Heart left ventricle (tissue), 16 donors: ENCODE data around the gene ROBO1. TPM values are rescaled to one million over a fixed set of nuclear protein-coding genes. Genes with fewer than 3 reads are reported as not detected.

Experiments
- ATAC-seq, 4 donors: fragments of 200-7000 bp; cut with Tn5 transposase; one replicate each; pipeline ENCODE4 v1.9.1; 2020 to 2022; ENCODE audit warnings: moderate library complexity in 4 of 4, mild to moderate bottlenecking in 3 of 4, moderate number of reproducible peaks in 1 of 4
- DNase-seq, 5 donors: peaks; one replicate each; pipeline ENCODE4 v3.0.0-alpha.2; 2020
- H3K27ac ChIP-seq, 12 donors: fragments of 200-600 bp; sonication (generic) in 4 of 12; one replicate each; pipeline versions ENCODE4 v1.5.0 to v1.8.0; 2016 to 2022; ENCODE audit warnings: mild to moderate bottlenecking in 2 of 12
- H3K27me3 ChIP-seq, 9 donors: fragments of 200-600 bp; sonication (generic) in 2 of 9; one replicate each; pipeline versions ENCODE4 v1.5.1 to v1.8.0; 2016 to 2022; ENCODE audit warnings: mild to moderate bottlenecking in 3 of 9
- H3K36me3 ChIP-seq, 9 donors: fragments of 200-600 bp; sonication (generic) in 2 of 9; one replicate each; pipeline versions ENCODE4 v1.5.0 to v1.8.0; 2018 to 2022; ENCODE audit warnings: mild to moderate bottlenecking in 2 of 9
- H3K4me1 ChIP-seq, 12 donors: fragments of 200-600 bp; sonication (generic) in 4 of 12; one replicate each; pipeline versions ENCODE4 v1.5.0 to v1.8.0; 2016 to 2022; ENCODE audit warnings: mild to moderate bottlenecking in 3 of 12
- H3K4me3 ChIP-seq, 12 donors: fragments of 200-600 bp; sonication (generic) in 4 of 12; one replicate each; pipeline versions ENCODE4 v1.5.0 to v1.8.0; 2017 to 2022; ENCODE audit warnings: mild to moderate bottlenecking in 9 of 12, moderate library complexity in 4 of 12
- H3K9me3 ChIP-seq, 12 donors: fragments of 200-600 bp; sonication (generic) in 4 of 12; one replicate each; pipeline versions ENCODE4 v1.5.0 to v1.8.0; 2016 to 2022; ENCODE audit warnings: mild to moderate bottlenecking in 1 of 12
- CTCF ChIP-seq, 12 donors: fragments of 200-600 bp; sonication (generic) in 4 of 12; IDR thresholded peaks; one replicate each; pipeline versions ENCODE4 v1.5.0 to v1.8.0; 2018 to 2022; ENCODE audit warnings: antibody characterized with exemption in 12 of 12, mild to moderate bottlenecking in 5 of 12
- POLR2A ChIP-seq, 2 donors: fragments of 450-650 bp; IDR thresholded peaks; one replicate each; pipeline ENCODE4 v1.6.1; 2017; ENCODE audit warnings: antibody characterized with exemption in 2 of 2, mild to moderate bottlenecking in 2 of 2, moderate library complexity in 2 of 2
- WGBS, 4 donors: extraction: QIAGEN DNeasy Blood & Tissue Kit in 2 of 4; methylation state at CpG; one replicate each; pipeline versions ENCODE4 v1.1.5 to v1.1.7; 2013 to 2018; 5-methylcytosine and 5-hydroxymethylcytosine counted together
- intact Hi-C, 10 donors: fragments of 100-400 bp; cut with DNase I; formaldehyde crosslinking; loops; one replicate each; pipeline versions ENCODE4 v1.11.1 to v1.14.2; 2022
- polyA plus RNA-seq, 2 donors: library from polyadenylated mRNA; stranded (reverse); fragments of 200-250 nt; gene quantifications; one replicate each; pipeline ENCODE4 v1.2.3, GENCODE V29; 2013
- total RNA-seq, 9 donors: library from RNA; depleted of rRNA in 2 of 9; stranded (reverse); fragments of >200 nt in 2 of 9; fragmentation: NEBNext Ultra II Directional in 3 of 9; extraction: Animal tissue kit (Norgen Biotek cat#: 25700) in 3 of 9; gene quantifications; one replicate each; pipeline versions ENCODE4 v1.1.0 to v1.2.4, GENCODE V29; 2016 to 2023
- donor health status: ischemic (EF 13 %, LVEDD 7.1; RV severe dilation, severe dysfunction).
- donor health status: healthy with polysubstance abuse.
- donor health status: DM: no; HTN: yes; CAD: no.
- donor health status: DM: no; HTN: no; CAD: no.
- donor health status: ischemic (EF 25% LVEDD 6.9; RV normal size, moderate dysfunction).
- donor health status: ischemic (EF 25% LVEDD 5.7; RV mildly dilated, moderate dysfunction).
- donor health status: healthy.
- donor health status: DM: yes; HTN: yes; CAD: no.
- donor health status: ischemic (EF 35%, LVEDD 5.7; RV mildly dilated, moderate dysfunction).
- donor health status: nonischemic (EF 11% LVEDD 7.7; RV severe dilation, severe dysfunction).
- donor health status: DM: yes; HTN: yes; CAD: no.
- donor health status: PGD.
- donor health status: ischemic (EF 29% LVEDD 5.4; RV normal size, mild dysfunction).
- donor health status: nonischemic (EF 23%, LVEDD 6.1; RV moderate dilation, normal function).

The ROBO1 gene
- total and polyA plus RNA-seq, 11 donors: 1.4 to 14.8 (median 5.7) TPM

GRCh38 chr3:79012530-79012913, 755.3 kb downstream of the ROBO1 start:
- no peak for DNase-seq
- Histone ChIP-seq H3K27me3 (peaks cover 0 to 3% (median 0%) of the 10 kb centered on the region in 9 donors), H3K36me3 (no peaks in the 10 kb centered on the region), H3K27ac (no peak overlapping the region), H3K4me3 (no peak overlapping the region), H3K9me3 (no peaks in the 10 kb centered on the region), H3K4me1 (peaks cover 0 to 30% (median 0%) of the 10 kb centered on the region in 12 donors)
- 74 to 86% (median 81%) methylated on average over 2 of the region's 2 CpGs for WGBS, 4 donors
- intact Hi-C loops: loop anchor here in 2 of 10 donors (10.0 kb wide), 2 partner anchors 138 to 158 kb away; no protein-coding TSS in a partner anchor
- peak in 1 of 4 donors; percentile 28 for ATAC-seq
- TF ChIP-seq CTCF (IDR thresholded peaks at IDR 0.05) (no peak), POLR2A (IDR thresholded peaks at IDR 0.05) (no peak)

- ATAC-seq (no peak), DNase-seq (no peak)
- Histone ChIP-seq H3K27ac (no peak overlapping the region), H3K4me1 (peaks cover 0 to 31% (median 0%) of the 10 kb centered on the region in 12 donors), H3K9me3 (no peaks in the 10 kb centered on the region), H3K27me3 (peaks cover 0 to 3% (median 0%) of the 10 kb centered on the region in 9 donors), H3K4me3 (no peak overlapping the region), H3K36me3 (no peaks in the 10 kb centered on the region)
- TF ChIP-seq CTCF (IDR thresholded peaks at IDR 0.05) (no peak), POLR2A (IDR thresholded peaks at IDR 0.05) (no peak)
- 85 to 90% (median 88%) methylated on average over 5 of the region's 5 CpGs for WGBS, 4 donors
- intact Hi-C loops: loop anchor here in 2 of 10 donors (10.0 kb wide), 2 partner anchors 137 to 157 kb away; no protein-coding TSS in a partner anchor
These were observed 755.8 kb downstream of the ROBO1 start for GRCh38 chr3:79011821-79012529.

GRCh38 chr3:79009861-79010260, 757.9 kb downstream of the ROBO1 start:
- ATAC-seq (no peak), DNase-seq (no peak)
- no peaks in the 10 kb centered on the region for H3K9me3 ChIP-seq
- no peak overlapping the region for H3K4me3 ChIP-seq
- TF ChIP-seq CTCF (IDR thresholded peaks at IDR 0.05) (no peak), POLR2A (IDR thresholded peaks at IDR 0.05) (no peak)
- intact Hi-C loops: loop anchor here in 2 of 10 donors (10.0 kb wide), 2 partner anchors 135 to 155 kb away; no protein-coding TSS in a partner anchor
- no peaks in the 10 kb centered on the region for H3K36me3 ChIP-seq
- H3K4me1 ChIP-seq: peaks cover 0 to 25% (median 0%) of the 10 kb centered on the region in 12 donors
- no peak overlapping the region for H3K27ac ChIP-seq
- H3K27me3 ChIP-seq: no peaks in the 10 kb centered on the region

GRCh38 chr3:79006077-79006476, 761.7 kb downstream of the ROBO1 start:
- 72 to 91% (median 87%) methylated on average over 1 of the region's 1 CpG for WGBS, 4 donors
- H3K27me3 ChIP-seq: no peaks in the 10 kb centered on the region
- H3K4me3 ChIP-seq: no peak overlapping the region
- DNase-seq (no peak), ATAC-seq (no peak)
- peaks cover 0 to 6% (median 0%) of the 10 kb centered on the region in 12 donors for H3K4me1 ChIP-seq
- TF ChIP-seq CTCF (IDR thresholded peaks at IDR 0.05): no peak
- intact Hi-C loops: no loop called here
- H3K36me3 ChIP-seq: no peaks in the 10 kb centered on the region
- no peak overlapping the region for H3K27ac ChIP-seq
- no peaks in the 10 kb centered on the region for H3K9me3 ChIP-seq
